ENCODE measurements around the gene TFAP2C.
"Not testable (repeated sequence)": the region's sequence is repeated elsewhere in the genome, so short reads cannot be mapped to it uniquely, and the experiment has no call there.

The TFAP2C gene

DNA sequence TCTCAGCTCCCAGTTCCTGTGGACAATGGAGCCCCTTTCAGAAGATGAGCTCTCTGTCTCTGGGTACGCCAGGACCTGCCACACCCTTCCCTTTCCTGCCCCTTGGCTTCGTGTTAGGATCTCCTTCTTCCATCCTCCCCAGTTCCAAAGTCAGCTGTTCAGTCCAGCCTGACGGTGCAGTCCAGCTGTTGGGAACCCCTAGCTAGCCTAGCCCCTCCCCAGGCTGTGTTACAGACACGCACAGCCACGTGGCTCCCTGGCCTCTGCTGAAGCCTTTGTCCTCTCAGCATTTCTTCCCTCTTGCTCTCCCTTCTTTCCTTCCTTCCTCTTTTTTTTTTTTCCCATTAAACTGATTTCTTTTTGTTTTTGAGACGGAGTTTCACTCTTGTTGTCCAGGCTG, 12.4 kb upstream of the TFAP2C start:
- DNase-seq (ENCODE audit: low spot score), result no peak

DNA sequence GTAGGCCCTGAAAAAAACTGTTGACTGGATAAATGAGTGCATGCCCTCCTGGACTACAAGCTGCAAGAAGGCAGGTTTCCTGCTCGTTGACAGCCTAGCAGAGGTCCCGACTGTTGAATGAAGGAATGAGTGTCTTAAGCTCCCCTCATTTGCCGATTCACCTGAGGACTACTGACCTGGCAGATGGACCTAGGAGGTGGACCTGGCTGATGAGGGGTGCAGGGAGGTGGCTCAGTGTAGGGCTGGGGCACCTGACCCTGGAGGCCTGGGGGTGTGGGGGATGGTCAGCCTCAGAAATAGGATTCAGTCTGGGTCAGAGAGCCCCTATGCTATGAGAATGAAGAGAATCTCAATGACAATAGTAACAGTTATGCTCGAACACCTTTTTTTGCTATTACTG, 11.6 kb upstream of the TFAP2C start:
- DNase-seq (ENCODE audit: low spot score), result no peak

DNA sequence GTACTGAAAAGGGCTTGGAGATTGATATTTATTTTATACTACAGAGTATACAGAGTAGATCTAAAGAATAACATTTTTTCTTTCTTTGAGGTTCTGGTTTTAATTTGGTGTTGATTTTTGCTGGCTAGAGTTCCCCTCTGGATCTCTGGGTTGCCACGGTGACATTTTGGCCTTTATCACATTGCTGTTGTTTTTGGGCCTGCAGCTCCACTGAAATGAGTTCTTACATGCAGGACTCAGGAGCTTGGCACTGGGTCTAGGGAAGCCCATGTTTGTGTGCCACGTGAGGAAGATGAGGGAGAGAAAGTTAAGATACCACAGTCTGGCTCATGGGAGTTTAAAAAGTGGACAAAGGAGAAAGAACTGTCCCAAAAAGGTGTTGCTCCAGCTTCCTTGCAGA, 7.4 kb upstream of the TFAP2C start:
- DNase-seq (ENCODE audit: low spot score), result no peak

DNA sequence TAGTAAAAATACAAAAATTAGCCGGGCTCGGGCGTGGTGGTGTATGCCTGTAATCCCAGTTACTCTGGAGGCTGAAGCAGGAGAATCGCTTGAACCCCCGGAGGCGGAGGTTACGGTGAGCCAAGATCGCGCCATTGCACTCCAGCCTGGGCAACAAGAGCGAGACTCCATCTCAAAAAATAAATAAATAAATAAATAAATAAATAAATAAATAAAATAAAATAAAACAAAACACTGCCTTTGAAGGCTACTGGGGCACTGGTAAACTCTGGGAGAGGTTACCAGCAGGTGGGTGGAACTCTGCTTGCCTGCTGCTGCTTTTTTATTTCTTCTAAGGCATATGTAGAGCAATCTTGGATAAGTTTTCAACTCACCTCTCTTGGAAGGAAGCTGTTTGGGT, 5.2 kb upstream of the TFAP2C start:
- DNase-seq (ENCODE audit: low spot score), result not testable (repeated sequence)

DNA sequence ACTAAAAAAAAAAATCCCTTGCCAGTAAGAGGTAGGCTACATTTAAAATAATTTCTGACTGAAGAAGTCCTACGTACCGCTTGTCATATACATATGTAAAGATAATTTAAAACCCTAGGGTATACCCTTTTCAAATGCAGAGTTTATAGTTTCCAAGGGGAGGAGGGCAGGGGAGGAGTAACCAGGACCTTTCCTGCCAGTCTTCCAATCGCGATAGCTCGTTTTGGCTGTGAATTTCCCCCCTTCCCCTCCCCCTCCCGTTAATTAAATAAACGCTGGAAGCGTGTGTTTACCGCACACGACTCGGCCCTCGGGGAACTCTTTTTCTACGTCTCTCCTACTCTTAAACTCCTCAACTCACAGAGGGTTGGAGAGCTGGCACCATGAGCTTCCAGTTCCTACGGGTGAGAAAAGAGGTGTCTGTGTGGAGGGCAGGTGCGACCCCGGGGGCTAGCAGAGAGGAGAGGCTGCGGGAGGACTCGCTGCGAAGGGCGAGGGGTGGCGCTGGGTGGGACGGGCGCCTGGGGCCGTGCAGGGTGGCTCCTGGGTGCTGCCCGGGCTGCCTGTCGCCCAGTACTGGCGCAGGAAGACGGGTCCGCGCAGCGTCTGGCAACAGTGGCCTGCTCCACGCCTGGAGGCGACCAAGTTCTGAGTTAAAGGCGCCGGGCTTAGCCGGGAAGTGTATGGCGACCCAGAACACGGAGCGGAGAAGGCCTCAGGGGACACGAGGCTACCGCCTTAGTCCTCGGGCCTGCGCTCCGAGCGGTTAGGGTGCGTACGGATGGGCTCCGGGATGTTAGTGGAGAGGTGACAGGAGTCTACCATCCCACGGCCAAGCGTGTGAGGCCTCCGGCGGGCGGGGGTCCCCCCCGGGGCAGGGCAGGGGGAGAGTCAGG, 4.1 kb upstream of the TFAP2C start:
- DNase-seq (ENCODE audit: low spot score), result no peak

DNA sequence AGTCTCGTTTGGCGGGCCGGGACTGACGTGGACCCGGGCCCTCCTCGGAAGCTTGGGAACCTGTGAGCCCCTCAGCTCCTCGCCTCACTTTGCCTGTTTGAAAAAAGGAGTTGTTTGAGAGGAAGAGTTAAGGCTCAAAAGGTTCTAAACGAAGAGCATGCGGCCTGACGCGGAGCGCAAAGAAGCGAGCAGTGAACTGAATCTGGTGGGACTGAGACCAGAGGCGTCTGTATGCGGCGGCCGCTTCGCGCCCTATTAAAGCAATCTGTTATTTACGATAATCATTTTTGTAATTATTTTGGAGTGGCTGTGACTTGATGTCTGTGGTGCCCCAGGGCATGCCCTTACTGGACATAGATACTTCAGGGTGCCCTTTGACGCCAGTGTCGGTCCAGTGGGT, 3.3 kb upstream of the TFAP2C start:
- DNase-seq (ENCODE audit: low spot score), result no peak

DNA sequence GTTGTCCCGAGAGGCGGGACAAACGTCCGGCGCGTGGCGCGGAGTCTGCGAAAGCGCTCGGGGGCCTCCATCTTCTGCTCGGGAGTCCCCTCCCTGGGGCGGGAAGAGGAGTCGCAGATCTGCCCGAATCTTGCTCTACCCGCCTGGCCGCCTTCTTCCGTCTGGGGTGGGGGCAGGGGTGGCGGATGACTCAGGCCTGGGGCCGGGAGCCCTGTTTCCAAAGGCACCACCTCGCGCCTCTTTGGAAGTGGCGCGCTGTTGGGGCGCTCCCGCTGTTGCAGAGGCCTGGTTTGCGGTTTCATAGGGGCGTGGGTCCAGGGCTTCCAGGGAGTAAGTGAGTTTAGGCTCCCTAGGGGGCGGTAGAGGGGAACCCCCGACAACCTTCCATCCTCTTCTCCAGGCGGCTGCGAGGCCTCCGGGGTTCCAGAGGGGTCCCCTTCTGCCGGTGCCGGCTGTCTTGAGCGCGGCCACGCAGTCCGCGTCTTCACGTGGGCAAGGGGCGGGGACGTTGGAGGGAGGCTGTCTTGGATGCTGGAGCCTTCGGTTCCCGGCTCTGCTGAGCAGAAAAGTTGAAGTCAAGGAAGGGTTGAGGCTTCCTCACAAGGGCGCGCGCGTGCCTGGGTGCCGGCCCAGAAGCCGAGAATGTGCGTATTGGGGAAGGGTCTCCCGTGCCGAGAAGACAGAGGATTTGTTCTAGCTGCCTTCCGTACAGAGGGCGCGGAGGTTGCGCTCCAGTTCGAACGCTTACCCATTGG, 2.6 kb upstream of the TFAP2C start:
- DNase-seq (ENCODE audit: low spot score), result no peak

DNA sequence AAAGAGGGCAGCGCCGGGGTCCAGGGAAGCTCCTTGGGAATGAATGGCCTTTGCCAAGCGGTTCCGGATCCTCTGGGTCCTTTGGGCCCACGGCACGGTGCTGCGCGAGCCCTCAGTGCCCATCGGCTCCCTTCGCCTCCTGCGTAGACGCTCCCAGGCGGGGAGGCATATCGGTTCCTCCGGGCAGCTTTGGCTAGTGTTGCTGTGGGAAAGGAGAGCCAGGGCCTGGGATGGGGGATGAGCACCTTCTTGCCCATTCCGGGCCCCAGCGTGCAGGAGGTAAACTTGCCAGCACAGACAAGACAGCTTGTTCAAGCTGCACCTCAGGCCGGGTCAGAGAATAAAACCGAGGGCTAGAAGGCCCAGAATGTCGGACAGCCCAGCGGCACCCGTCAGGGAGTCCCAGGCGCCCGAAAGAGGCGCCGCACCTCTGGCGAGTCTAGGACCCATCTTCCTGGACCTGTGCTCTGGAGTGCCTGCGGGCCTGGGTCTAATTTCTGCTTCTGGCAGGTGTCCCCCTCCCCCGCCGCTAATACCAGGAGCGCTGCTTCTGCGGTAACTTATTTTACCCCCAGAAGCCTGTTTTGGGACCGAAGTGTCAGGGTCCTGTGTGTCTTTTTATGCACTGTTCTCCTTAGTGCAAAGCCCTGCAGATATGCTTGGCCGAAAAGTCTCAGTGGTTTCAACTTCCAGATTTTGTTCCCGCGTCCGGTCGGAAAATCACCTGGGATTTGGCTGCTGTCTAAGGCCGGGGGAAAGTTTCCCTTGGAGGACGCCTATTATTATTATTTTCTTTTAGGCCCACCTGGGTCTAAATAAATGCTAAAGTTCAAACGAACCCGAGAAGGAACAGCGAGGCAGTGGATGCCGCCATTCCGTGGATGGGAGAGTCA, 1.7 kb upstream of the TFAP2C start:
- no peak for DNase-seq (ENCODE audit: low spot score)

DNA sequence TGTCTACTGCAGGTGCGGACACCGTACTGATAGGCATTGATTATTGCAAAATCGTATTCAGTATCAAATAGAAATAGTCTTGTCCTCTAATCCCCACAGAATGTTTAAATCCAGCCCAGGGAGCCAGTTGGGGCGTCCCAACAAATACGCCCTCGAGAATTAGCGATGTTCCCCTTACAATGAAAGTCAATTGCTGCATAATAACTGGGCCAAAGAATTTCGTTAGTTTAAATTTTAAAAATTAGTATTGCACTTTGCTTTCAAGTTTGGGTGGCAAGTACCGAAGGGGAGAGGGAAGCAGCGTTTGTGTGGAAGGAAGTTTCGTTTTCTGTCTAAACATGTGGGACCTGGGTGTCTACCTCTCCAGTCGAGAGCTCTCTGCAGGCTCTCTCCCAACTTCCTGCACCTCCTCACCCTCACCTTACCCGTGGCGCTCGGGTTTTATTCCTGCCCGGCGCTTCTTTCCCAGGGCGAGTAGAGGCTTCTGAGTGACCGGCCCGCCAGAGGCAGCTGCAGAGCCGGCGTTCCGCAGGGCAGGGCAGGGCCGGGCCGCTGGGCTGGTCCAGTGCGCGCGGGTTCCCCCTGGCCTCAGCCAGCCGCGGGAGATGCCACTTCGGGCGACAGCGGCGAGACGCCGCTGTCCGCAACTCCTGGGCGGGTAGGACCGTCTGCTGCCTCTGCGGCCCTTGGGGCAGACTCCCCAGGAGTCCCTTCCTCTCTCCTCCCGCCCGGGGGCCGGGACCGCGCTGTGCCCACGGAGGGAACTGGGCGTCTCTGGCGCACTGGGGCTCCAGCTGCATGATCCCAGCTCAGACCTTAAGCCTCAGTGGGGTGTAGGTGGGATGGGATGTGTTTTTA, 862 bp upstream of the TFAP2C start:
- no peak for DNase-seq (ENCODE audit: low spot score)

DNA sequence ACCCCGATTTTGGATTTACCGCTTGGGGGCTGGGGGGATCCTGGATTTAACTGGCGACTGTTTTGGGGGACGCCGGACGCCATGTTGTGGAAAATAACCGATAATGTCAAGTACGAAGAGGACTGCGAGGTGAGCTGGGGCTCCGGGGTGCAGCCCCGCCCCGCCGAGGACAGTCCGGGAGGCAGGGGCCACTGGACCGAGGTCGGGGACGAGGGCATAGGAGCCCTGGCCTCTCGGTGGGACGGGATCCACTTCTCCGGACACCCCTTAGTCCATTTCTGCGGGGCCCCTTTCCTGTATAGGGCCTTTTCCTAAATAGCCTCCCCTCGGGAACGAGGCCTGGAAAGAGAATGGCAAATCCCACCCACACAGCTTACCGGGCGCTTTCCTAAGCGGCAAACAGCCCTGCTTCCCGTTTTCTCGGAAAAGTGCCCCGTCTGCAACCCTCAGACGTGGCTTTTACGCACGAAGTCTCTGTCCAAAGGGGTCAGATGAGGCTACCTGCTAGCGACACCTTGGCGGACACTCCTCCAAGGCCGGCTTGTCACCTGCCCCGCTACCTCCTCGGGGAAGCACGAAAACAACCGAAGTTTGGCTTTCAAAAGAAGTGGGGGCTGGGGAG, 469 bp downstream of the TFAP2C start:
- no peak for DNase-seq (ENCODE audit: low spot score)

DNA sequence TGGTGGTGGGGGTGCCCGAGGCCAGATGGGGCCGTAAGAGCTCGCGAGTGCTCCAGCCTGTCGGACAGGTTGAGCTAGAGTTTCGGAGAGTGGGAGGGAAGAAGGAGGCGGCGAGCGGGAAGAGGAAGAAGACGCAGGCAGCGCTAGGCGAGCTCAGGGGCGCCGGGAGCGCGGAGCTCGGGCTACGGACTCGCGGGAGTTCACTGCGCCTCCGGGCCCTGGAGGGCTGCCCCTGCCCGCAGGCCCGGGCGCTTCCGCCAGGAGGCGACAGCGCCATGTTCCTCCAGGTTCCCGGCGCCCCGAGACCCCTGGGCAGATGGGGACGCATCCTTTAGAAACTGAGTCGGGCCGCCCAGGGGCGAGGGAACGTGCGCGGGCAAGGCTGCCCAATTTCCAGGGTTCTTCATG, 984 bp downstream of the TFAP2C start:
- DNase-seq (ENCODE audit: low spot score), result no peak

DNA sequence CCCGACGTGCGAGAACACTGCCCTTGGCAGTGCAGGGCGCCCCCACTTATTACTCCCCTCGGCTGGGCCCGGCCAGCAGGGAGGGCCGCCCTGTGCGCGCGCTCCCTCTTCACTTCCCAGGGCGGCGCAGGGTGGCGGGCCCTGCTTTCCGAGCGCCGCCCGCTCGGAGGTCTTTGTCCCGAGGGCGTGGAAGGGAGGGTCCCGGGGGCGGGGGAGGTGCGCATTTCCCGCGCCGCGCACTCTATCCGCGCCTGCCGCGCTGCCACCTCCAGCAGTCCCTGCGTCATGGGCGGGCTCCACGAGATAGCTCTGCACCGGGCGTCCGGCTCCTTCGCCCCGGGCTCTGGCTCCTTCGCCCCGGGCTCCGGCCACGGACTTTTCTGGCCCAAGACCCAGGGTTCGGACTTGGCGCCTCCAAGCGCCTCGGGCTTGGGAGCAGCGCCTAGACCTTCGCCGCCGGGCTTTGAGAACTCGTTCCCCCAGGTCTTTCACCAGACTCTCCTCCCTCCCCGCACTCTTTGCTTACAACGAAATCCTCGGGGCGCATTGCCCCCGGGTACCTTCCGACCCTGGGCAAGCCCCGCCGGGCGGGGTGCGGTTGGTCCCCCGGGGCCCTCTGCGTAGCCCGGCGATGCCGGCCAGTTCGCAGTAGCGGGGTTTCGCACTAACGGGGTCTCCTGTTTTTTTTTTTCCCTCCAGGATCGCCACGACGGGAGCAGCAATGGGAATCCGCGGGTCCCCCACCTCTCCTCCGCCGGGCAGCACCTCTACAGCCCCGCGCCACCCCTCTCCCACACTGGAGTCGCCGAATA, 1.6 kb downstream of the TFAP2C start:
- DNase-seq (ENCODE audit: low spot score), result no peak

DNA sequence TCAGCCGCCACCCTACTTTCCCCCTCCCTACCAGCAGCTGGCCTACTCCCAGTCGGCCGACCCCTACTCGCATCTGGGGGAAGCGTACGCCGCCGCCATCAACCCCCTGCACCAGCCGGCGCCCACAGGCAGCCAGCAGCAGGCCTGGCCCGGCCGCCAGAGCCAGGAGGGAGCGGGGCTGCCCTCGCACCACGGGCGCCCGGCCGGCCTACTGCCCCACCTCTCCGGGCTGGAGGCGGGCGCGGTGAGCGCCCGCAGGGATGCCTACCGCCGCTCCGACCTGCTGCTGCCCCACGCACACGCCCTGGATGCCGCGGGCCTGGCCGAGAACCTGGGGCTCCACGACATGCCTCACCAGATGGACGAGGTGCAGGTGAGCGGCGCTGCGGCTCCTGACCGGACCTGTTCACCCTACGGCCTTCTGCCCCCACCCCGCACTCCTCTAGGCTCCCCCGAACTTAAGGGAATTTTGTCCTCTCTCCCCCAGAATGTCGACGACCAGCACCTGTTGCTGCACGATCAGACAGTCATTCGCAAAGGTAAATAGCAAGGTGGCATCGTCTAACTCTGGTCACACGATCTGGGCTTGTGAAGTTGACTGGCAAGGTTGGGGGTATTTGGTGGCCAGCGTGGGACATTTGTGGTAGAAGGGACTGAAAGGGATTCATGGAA, 2.3 kb downstream of the TFAP2C start:
- DNase-seq (ENCODE audit: low spot score), result no peak

DNA sequence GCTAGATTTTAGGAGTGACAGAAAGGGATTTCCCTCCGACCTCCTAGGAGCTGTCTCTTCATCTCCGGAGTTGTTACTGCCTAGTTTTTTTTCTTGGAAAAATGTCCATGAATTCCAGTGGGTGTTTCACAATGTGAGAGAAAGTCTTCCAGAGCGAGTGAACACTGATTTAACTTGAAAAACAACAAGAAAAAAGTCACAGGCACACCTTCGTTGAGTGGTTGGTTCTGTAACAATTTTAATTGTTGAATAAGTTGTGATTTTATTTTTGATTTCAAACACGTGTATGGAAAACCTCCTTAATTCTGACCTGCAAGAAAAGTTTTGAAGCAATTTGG, 2.9 kb downstream of the TFAP2C start:
- DNase-seq (ENCODE audit: low spot score), result no peak

DNA sequence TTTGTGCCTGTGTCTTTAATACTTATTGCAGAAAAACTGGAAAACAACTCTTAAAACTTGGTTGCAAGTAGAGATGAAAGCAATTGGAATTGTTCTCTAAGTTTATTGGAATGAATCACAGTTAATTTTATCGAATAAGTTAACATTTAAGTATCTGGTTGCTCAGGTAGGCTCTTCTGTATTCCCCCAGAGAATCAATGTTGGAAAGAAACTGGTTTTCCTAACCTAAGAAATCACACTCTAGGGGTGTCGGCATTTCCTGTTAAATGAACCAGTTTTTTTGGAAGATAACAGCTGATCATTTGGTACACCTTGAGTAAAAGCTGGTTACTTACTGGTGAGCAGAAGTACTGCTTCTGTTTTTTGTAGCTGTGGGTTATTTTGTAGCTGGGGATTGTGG, 5.2 kb downstream of the TFAP2C start:
- no peak for DNase-seq (ENCODE audit: low spot score)

DNA sequence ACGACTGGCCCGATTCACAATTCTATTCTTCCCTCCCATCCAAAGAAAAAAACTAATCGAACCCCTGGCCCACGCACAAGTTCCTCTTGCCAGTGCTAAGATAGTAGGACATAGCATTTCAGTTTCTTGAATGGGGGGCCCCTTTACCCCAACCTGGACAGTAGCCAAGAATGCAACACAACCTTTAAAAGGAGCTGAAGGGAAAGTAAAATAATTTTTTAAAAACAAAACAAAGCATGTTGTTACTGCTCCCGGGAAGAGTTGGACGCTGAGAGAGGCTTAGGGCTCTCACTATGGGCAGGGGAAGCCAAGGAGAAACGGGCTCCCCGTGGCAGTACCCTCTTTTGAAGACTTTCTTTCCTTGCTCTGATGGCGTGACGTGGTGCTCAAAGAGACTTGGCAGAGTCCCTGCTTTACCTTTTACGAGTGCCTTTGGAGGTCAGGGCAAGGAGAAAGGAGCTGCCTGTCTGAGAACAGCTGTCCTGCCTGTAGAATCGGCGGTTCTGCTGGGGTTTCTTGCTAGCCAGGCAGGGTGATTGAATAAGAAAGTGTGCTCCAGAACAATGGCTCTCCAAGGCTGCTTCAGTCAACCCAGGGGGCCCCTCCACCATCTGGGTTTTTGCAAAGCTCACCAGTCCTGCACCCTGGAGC, 5.8 kb downstream of the TFAP2C start:
- no peak for DNase-seq (ENCODE audit: low spot score)

DNA sequence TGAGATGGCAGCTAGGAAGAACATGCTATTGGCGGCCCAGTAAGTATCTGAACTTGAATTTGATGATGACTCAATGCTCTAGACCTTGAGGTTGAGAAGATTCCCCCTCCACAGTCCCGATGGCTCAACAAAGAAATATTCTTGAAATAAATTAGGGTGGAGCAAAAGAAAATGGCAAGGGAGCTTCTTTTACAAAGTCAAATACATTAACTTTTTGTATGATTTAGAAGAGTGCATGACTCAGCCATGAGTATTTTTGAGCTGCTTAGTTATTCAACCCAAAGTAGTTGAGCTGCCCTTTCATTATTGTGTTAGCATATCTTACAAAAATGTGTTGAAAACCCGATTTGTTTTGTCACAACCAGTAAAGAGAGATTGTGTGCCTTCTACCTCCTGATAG, 7.6 kb downstream of the TFAP2C start:
- DNase-seq (ENCODE audit: low spot score), result no peak

DNA sequence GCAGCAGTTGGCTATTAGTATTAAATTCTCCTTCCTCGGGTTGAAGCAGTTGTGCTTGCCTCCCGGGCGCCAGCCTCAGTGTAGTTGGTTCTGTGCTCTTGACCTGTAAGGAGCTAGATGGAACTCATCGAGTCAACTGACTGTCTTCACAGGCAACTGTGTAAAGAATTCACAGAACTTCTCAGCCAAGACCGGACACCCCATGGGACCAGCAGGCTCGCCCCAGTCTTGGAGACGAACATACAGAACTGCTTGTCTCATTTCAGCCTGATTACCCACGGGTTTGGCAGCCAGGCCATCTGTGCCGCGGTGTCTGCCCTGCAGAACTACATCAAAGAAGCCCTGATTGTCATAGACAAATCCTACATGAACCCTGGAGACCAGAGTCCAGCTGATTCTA, 8.5 kb downstream of the TFAP2C start:
- no peak for DNase-seq (ENCODE audit: low spot score)

DNA sequence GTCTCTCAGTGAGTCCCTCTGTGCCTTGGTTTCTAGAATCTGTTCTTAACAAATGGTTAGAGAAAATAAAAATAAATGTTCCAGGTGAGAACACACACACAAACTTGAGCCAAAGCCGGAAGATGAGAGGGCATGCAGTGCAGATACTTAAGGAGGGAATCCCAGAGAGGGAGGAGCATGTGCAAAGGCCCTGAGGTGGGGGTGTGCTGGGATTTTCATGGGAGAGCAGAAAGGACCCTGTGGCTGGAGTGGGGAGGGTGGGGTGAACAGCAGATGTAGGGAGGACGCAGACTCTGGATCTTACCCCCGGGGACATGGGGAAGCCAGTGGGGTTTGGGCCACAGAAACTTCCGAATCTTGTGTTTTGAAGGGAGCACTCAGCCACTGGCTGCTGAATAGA, 17.5 kb downstream of the TFAP2C start:
- DNase-seq (ENCODE audit: low spot score), result no peak
